GM21576 (cell line): ENCODE results near the gene MTA3.
"Not testable (repeated sequence)": the region's sequence is repeated elsewhere in the genome, so short reads cannot be mapped to it uniquely, and the experiment has no call there.

Experiments
- ATAC-seq: cut with Tn5 transposase; IDR thresholded peaks from one replicate; pipeline ENCODE4 v1.9.1; 2021; ENCODE audit warnings: mild to moderate bottlenecking, moderate library complexity; ENCODE audit not compliant: unreplicated experiment

Gene MTA3

GRCh38 chr2:42568401-42569115, at the start of gene MTA3:
Gene MTA3, plus strand, starts transcription at chr2:42568632. Its CDS starts 114 bp downstream, at chr2:42568746.
- peak; percentile 18 for ATAC-seq

- ATAC-seq = no peak
Observed at GRCh38 chr2:42519624-42520023, 48.8 kb upstream of the MTA3 start.

- ATAC-seq = no peak
Observed at GRCh38 chr2:42522035-42522434, 46.4 kb upstream of the MTA3 start.

GRCh38 chr2:42523341-42523740, 45.1 kb upstream of the MTA3 start:
- ATAC-seq = no peak

- ATAC-seq = no peak
Observed at GRCh38 chr2:42532397-42532796, 36.0 kb upstream of the MTA3 start.

GRCh38 chr2:42537493-42537892, 30.9 kb upstream of the MTA3 start:
- ATAC-seq = no peak

- ATAC-seq = no peak
Observed at GRCh38 chr2:42542871-42543270, 25.6 kb upstream of the MTA3 start.

- no peak for ATAC-seq
Observed at GRCh38 chr2:42545023-42545721, 23.3 kb upstream of the MTA3 start.

GRCh38 chr2:42545841-42546390, 22.5 kb upstream of the MTA3 start:
- no peak for ATAC-seq

- ATAC-seq = no peak
Observed at GRCh38 chr2:42547014-42547413, 21.4 kb upstream of the MTA3 start.

GRCh38 chr2:42547446-42548295, 20.8 kb upstream of the MTA3 start:
- no peak for ATAC-seq

- ATAC-seq = no peak
Observed at GRCh38 chr2:42550870-42551269, 17.6 kb upstream of the MTA3 start.

GRCh38 chr2:42554392-42554791, 14.0 kb upstream of the MTA3 start:
- no peak for ATAC-seq

GRCh38 chr2:42556315-42556890, 12.0 kb upstream of the MTA3 start:
- ATAC-seq = no peak

- no peak for ATAC-seq
Observed at GRCh38 chr2:42557306-42557705, 11.1 kb upstream of the MTA3 start.

GRCh38 chr2:42558827-42559226, 9.6 kb upstream of the MTA3 start:
- no peak for ATAC-seq

GRCh38 chr2:42560133-42560532, 8.3 kb upstream of the MTA3 start:
- not testable (repeated sequence) for ATAC-seq

- no peak for ATAC-seq
Observed at GRCh38 chr2:42560899-42561298, 7.5 kb upstream of the MTA3 start.

- no peak for ATAC-seq
Observed at GRCh38 chr2:42562474-42563144, 5.8 kb upstream of the MTA3 start.

GRCh38 chr2:42566025-42566424, 2.4 kb upstream of the MTA3 start:
- no peak for ATAC-seq
